MM.1S (cell line): ENCODE results near the gene TMEM109.

Experiments
- DNase-seq: peaks from one replicate; pipeline ENCODE4 v3.0.0-alpha.2; 2015
- H2AFZ ChIP-seq: fragments of 300-600 bp; sonication (generic); 2 replicates; pipeline ENCODE4 v1.6.0; 2016; ENCODE audit warnings: antibody characterized with exemption, low read length
- H3F3A ChIP-seq: fragments of 300-600 bp; sonication (generic); 2 replicates; pipeline ENCODE4 v1.6.1; 2016; ENCODE audit warnings: mild to moderate bottlenecking, antibody characterized with exemption, low read length, moderate library complexity, mixed read lengths; ENCODE audit not compliant: insufficient read depth
- H3K27ac ChIP-seq: fragments of 300-600 bp; sonication (generic); 2 replicates; pipeline ENCODE4 v1.5.1; 2016; ENCODE audit warnings: mild to moderate bottlenecking, low read length
- H3K27me3 ChIP-seq: fragments of 300-600 bp; sonication (generic); replicated peaks from 2 replicates; pipeline ENCODE4 v1.6.0; 2016; ENCODE audit warnings: low read length; ENCODE audit not compliant: insufficient read depth
- H3K36me3 ChIP-seq: fragments of 300-600 bp; sonication (generic); replicated peaks from 2 replicates; pipeline ENCODE4 v1.6.1; 2016; ENCODE audit warnings: mild to moderate bottlenecking, low read length, mixed read lengths; ENCODE audit not compliant: insufficient read depth
- H3K4me1 ChIP-seq: fragments of 300-600 bp; sonication (generic); 2 replicates; pipeline ENCODE4 v1.6.1; 2016; ENCODE audit warnings: low read length, mixed read lengths
- H3K4me2 ChIP-seq: fragments of 300-600 bp; sonication (generic); 2 replicates; pipeline ENCODE4 v1.6.0; 2016; ENCODE audit warnings: low read depth, low read length
- H3K4me3 ChIP-seq: fragments of 300-600 bp; sonication (generic); 2 replicates; pipeline ENCODE4 v1.5.1; 2016; ENCODE audit warnings: low read length, mixed read lengths
- H3K79me2 ChIP-seq: fragments of 300-600 bp; sonication (generic); 2 replicates; pipeline ENCODE4 v1.6.1; 2016; ENCODE audit warnings: mixed run types, low read length, mixed read lengths
- H3K9ac ChIP-seq: fragments of 300-600 bp; sonication (generic); 2 replicates; pipeline ENCODE4 v1.6.1; 2016; ENCODE audit warnings: low read length, mixed read lengths
- H3K9me2 ChIP-seq: fragments of 300-600 bp; sonication (generic); replicated peaks from 2 replicates; pipeline ENCODE4 v1.6.1; 2016; ENCODE audit warnings: mild to moderate bottlenecking, low read length, mixed read lengths; ENCODE audit not compliant: insufficient read depth
- H3K9me3 ChIP-seq: fragments of 300-600 bp; sonication (generic); replicated peaks from 2 replicates; pipeline ENCODE4 v1.6.1; 2016; ENCODE audit warnings: mild to moderate bottlenecking, low read length, mixed read lengths; ENCODE audit not compliant: insufficient read depth
- H4K20me1 ChIP-seq: fragments of 300-600 bp; sonication (generic); 2 replicates; pipeline ENCODE4 v1.6.1; 2016; ENCODE audit warnings: mild to moderate bottlenecking, low read length, moderate library complexity, mixed read lengths; ENCODE audit not compliant: insufficient read depth
- EZH2 ChIP-seq: fragments of 300-600 bp; sonication (generic); optimal IDR thresholded peaks from 2 replicates; pipeline ENCODE3; 2017; ENCODE audit warnings: low read depth, mild to moderate bottlenecking, antibody characterized with exemption, low read length, mixed read lengths
- EZH2phosphoT487 ChIP-seq: fragments of 300-600 bp; sonication (generic); IDR thresholded peaks from 2 replicates; pipeline ENCODE4 v1.6.1; 2018; ENCODE audit warnings: antibody characterized with exemption, low read length
- TF ChIP-seq, protein P1 (sequence below): fragments of 300-600 bp; sonication (generic); IDR thresholded peaks from 2 replicates; pipeline ENCODE4 v1.5.1; 2016; ENCODE audit warnings: antibody characterized with exemption, low read length, mixed read lengths

Gene TMEM109

DNA sequence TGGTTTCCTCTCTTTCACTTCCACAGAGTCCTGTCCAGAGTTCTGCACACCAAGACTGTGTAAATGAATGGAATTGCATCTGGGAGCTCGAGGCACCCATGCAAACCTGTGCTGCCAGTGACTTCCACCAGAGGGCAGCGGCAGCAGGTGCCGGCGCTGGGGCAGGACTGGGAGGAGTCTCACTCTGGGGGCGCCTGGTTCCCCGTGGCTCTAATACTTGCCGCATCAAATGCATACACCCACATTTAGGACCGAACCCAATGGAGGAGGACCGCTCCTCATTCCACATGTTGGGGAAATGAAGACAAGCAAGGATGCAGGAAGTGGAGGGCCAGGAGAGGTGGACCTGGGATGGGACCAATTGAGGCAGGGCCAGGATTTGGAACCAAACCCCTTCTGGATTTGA, 56.4 kb downstream of the TMEM109 start:
- Histone ChIP-seq H3K9me2 (no peaks in the 10 kb centered on the region), H3K4me1 (no peaks in the 10 kb centered on the region), H3K9ac (no peak overlapping the region), H3K9me3 (no peaks in the 10 kb centered on the region), H3K79me2 (no peaks in the 10 kb centered on the region), H3K4me2 (peak overlapping the region; percentile 3; the same call in 1 of the 2 replicates), H3K4me3 (no peak overlapping the region), H2AFZ (0 out of 2 replicates have a peak overlapping the region, but pooled peaks have one; percentile 3), H4K20me1 (no peaks in the 10 kb centered on the region), H3K27ac (no peak overlapping the region), H3K36me3 (no peaks in the 10 kb centered on the region), H3K27me3 (no peaks in the 10 kb centered on the region), H3F3A (no peaks in the 10 kb centered on the region)
- DNase-seq: peak; percentile 67
- TF ChIP-seq EZH2 (no peak), EZH2phosphoT487 (no peak)
- TF ChIP-seq, protein P1, sequence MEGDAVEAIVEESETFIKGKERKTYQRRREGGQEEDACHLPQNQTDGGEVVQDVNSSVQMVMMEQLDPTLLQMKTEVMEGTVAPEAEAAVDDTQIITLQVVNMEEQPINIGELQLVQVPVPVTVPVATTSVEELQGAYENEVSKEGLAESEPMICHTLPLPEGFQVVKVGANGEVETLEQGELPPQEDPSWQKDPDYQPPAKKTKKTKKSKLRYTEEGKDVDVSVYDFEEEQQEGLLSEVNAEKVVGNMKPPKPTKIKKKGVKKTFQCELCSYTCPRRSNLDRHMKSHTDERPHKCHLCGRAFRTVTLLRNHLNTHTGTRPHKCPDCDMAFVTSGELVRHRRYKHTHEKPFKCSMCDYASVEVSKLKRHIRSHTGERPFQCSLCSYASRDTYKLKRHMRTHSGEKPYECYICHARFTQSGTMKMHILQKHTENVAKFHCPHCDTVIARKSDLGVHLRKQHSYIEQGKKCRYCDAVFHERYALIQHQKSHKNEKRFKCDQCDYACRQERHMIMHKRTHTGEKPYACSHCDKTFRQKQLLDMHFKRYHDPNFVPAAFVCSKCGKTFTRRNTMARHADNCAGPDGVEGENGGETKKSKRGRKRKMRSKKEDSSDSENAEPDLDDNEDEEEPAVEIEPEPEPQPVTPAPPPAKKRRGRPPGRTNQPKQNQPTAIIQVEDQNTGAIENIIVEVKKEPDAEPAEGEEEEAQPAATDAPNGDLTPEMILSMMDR: peak; percentile 98

DNA sequence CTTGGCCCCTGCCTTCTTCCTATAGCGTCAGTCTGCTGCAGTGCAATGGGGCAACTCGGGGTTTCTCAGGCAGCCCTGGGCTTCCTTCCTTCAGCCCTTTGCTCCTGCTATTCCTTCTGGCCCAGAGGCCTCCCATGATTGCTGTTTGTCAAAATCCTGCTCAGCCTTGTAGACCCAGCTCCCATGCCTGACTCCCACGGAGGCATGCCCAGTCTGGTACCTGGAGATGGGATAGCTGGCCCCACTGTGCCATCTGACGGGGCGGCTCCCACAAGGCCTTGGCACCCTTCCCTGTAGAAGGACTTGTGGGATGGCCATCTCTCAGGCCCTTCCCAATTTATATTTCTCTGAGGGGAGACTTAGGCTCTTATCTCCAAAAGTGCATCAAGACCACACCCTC, 56.9 kb downstream of the TMEM109 start:
- Histone ChIP-seq H3K9ac (no peak overlapping the region), H2AFZ (no peak overlapping the region), H3K4me2 (no peak overlapping the region; the same call in 1 of the 2 replicates), H3K9me3 (no peaks in the 10 kb centered on the region), H3K79me2 (no peaks in the 10 kb centered on the region), H4K20me1 (no peaks in the 10 kb centered on the region), H3K27me3 (no peaks in the 10 kb centered on the region), H3K36me3 (no peaks in the 10 kb centered on the region), H3K9me2 (no peaks in the 10 kb centered on the region), H3K27ac (no peak overlapping the region), H3K4me3 (no peak overlapping the region), H3K4me1 (no peaks in the 10 kb centered on the region), H3F3A (no peaks in the 10 kb centered on the region)
- no peak for DNase-seq
- TF ChIP-seq, protein P1: no peak
- TF ChIP-seq EZH2phosphoT487 (no peak), EZH2 (no peak)

DNA sequence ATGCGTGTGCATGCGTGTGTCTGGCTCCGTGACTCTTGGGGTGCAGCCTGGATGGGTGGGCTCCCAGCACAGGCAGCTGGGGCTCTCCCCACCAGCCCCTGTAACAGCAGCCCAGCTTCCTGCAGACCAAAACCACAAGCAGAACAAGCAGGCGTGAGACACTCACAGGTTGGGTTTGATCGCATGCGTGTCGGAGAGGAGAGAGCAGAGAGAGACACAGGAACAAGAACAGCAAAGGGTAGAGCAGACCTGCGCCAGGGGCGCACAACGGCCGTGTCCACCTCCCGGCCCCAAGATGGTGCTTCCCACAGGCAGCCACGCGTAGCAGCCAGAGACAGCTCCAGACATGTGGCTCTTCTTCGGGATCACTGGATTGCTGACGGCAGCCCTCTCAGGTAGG, 57.6 kb downstream of the TMEM109 start, which contains the start of gene CD6:
CD6 (plus strand) TSS at position 161 of the 400 bp plus-strand sequence; CDS start at position 347, 186 bp downstream.
- H3K27me3 ChIP-seq: no peaks in the 10 kb centered on the region
- H3K79me2 ChIP-seq: no peaks in the 10 kb centered on the region
- H3F3A ChIP-seq: no peaks in the 10 kb centered on the region
- no peaks in the 10 kb centered on the region for H3K4me1 ChIP-seq
- no peak within 1 kb of the TSS for H3K4me3 ChIP-seq
- H3K36me3 ChIP-seq: no peaks in the 10 kb centered on the region
- H4K20me1 ChIP-seq: no peaks in the 10 kb centered on the region
- H3K27ac ChIP-seq: no peak within 1 kb of the TSS
- H3K9me3 ChIP-seq: no peaks in the 10 kb centered on the region
- 0 out of 2 replicates have a peak within 1 kb of the TSS, but pooled peaks have one; percentile 3 for H2AFZ ChIP-seq
- peak within 1 kb of the TSS; percentile 3; the same call in 1 of the 2 replicates for H3K4me2 ChIP-seq
- TF ChIP-seq, protein P1: no peak
- TF ChIP-seq EZH2 (no peak), EZH2phosphoT487 (no peak)
- no peaks in the 10 kb centered on the region for H3K9me2 ChIP-seq
- no peak within 1 kb of the TSS for H3K9ac ChIP-seq
- no peak for DNase-seq
